Adrenal gland (tissue), 5 donors: Measurements from ENCODE around the gene HCFC2.

Experiments
- POLR2A ChIP-seq, 2 donors: fragments of 450-650 bp; IDR thresholded peaks; one replicate each; pipeline ENCODE4 v1.6.1; 2017; ENCODE audit warnings: antibody characterized with exemption in 2 of 2, mild to moderate bottlenecking in 2 of 2, moderate library complexity in 1 of 2
- TF ChIP-seq, protein P1 (sequence below), 6 experiments: fragments of 450-650 bp in 4 of 6; fragments of 200-600 bp in 2 of 6; sonication (generic) in 1 of 6; IDR thresholded peaks; 1 replicate in 5 of 6; 2 replicates in 1 of 6; pipeline versions ENCODE4 v1.5.1 to v1.8.0; 2016 to 2021; ENCODE audit warnings: antibody characterized with exemption in 6 of 6, mild to moderate bottlenecking in 2 of 6, moderate library complexity in 1 of 6
- donor health status: DM: no; HTN: no; CAD: no.

DNA sequence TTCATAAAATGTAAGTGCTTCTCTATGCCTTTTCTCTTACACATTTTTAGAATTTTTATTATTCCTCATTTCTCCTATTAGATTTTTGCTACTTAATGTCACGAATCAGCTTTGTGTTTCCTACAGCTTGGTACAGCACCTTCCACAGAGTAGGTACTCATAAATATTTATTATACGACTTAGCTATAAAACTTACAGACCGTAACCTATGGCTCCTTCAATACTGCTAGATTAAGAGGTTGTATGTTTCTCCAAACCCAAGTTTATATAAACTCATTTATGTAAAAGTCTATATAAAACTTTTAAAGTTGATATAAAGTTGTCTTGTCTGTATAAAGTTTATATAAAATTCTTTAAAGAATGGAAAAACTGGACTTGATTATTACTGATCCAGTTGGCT is 62.2 kb downstream of the HCFC2 start:
- TF ChIP-seq, protein P1, sequence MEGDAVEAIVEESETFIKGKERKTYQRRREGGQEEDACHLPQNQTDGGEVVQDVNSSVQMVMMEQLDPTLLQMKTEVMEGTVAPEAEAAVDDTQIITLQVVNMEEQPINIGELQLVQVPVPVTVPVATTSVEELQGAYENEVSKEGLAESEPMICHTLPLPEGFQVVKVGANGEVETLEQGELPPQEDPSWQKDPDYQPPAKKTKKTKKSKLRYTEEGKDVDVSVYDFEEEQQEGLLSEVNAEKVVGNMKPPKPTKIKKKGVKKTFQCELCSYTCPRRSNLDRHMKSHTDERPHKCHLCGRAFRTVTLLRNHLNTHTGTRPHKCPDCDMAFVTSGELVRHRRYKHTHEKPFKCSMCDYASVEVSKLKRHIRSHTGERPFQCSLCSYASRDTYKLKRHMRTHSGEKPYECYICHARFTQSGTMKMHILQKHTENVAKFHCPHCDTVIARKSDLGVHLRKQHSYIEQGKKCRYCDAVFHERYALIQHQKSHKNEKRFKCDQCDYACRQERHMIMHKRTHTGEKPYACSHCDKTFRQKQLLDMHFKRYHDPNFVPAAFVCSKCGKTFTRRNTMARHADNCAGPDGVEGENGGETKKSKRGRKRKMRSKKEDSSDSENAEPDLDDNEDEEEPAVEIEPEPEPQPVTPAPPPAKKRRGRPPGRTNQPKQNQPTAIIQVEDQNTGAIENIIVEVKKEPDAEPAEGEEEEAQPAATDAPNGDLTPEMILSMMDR (IDR thresholded peaks at IDR 0.05) = no peak
- no peak for TF ChIP-seq POLR2A (IDR thresholded peaks at IDR 0.05)
